GM10248 (cell line): Measurements from ENCODE around the gene FYB1.
"Not testable (repeated sequence)": the region's sequence is repeated elsewhere in the genome, so short reads cannot be mapped to it uniquely, and the experiment has no call there.

Experiments used
- CTCF ChIA-PET: fragments of 300-600 bp; sonication (Branson Sonifier 250); formaldehyde crosslinking; extraction: SDS; loops from one replicate; lab custom pipeline; 2021; ENCODE audit warnings: antibody characterized with exemption; lab: Yijun Ruan, JAX
- POLR2A ChIA-PET: fragments of 350-650 bp; sonication (Branson Sonifier 250); formaldehyde crosslinking; extraction: SDS; loops from one replicate; lab custom pipeline; 2020; ENCODE audit warnings: antibody characterized with exemption; lab: Yijun Ruan, JAX
- DNase-seq: peaks from one replicate; pipeline ENCODE4 v3.0.0; 2012; ENCODE audit errors: extremely low spot score
- TF ChIP-seq, protein P1 (sequence below): IDR thresholded peaks from 2 replicates; pipeline ENCODE4 v1.5.1; 2012; ENCODE audit warnings: mild to moderate bottlenecking, low read depth; ENCODE audit errors: extremely low read depth, missing control alignments, control extremely low read depth

The FYB1 gene

DNA sequence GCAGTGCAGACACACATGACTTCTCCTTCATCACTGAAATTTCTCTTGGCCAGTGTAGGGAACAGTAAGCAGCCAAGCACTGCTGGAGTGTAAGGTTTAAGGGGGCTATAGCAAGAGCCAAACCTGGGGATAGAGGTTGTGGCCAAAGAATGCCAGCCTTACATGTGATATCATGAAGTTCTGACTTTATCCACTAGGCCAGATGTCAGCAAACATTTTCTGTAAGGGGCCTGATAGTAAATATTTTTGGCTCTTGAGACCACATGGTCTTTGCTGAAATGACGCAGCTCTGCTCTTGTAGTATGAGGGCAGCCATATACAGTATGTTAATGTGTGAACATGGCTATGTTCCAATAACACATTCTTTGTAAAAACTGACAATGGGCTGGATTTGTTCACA lies 29.7 kb upstream of the FYB1 start:
- no peak for DNase-seq
- ChIA-PET POLR2A (no interaction called here), CTCF (interaction anchor here (1.0 kb wide), 1 partner anchor 11 kb away, joined by 3 read pairs; no protein-coding TSS in a partner anchor)
- TF ChIP-seq, protein P1, sequence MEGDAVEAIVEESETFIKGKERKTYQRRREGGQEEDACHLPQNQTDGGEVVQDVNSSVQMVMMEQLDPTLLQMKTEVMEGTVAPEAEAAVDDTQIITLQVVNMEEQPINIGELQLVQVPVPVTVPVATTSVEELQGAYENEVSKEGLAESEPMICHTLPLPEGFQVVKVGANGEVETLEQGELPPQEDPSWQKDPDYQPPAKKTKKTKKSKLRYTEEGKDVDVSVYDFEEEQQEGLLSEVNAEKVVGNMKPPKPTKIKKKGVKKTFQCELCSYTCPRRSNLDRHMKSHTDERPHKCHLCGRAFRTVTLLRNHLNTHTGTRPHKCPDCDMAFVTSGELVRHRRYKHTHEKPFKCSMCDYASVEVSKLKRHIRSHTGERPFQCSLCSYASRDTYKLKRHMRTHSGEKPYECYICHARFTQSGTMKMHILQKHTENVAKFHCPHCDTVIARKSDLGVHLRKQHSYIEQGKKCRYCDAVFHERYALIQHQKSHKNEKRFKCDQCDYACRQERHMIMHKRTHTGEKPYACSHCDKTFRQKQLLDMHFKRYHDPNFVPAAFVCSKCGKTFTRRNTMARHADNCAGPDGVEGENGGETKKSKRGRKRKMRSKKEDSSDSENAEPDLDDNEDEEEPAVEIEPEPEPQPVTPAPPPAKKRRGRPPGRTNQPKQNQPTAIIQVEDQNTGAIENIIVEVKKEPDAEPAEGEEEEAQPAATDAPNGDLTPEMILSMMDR: no peak

DNA sequence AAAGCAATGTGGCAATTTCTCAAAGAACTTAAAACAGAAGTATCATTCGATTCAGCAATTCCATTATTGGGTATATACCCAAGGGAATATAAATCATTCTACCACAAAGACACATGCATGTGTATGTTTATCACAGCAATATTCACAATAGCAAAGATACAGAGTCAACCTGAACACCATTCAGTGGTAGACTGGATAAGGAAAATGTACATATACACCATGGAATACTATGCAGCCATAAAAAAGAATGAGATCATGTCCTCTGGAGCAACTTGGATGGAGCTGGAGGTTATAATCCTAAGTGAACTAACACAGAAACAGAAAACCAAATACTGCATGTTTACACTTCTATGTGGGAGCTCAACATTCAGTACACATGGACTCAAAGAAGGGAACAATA lies 21.4 kb upstream of the FYB1 start:
- TF ChIP-seq, protein P1: no peak
- no peak for DNase-seq
- POLR2A ChIA-PET: no interaction called here
- CTCF ChIA-PET: interaction anchor here (1.3 kb wide), 1 partner anchor 23 kb away, joined by 6 read pairs; no protein-coding TSS in a partner anchor

DNA sequence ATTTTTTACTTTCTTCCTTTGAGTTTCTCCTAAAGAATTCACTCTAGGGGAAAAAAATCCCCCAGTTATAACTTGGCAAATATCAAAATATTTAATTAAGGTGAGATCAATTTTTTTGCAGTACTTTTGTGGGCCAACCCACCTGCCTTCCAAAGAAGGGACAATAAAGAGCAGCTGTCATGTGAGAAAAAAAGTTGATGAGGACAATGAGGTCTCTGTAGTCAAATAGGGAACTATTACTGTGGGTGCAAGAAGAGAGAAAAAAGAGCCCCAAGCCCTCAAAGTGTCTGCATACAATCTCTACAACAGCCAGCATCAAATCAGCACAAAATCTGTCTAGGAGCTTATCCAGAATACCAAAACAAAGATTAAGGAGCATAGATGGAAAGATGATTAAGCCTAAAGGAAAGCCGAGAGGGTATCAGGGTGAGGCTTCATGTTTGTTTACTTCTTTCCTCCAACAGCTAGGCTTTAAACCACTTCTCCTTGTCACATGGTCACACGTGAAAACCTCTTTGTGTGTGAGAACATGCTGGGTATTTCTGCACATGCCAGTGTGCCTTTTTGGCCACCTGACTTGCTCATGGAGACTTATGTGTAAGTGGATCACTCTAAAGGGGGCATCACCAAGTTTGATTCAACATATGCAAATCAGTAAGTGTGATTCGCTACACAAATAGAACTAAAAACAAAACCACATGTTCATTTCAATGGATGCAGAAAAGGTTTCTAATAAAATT lies 19.2 kb upstream of the FYB1 start:
- POLR2A ChIA-PET: no interaction called here
- CTCF ChIA-PET: interaction anchor here (1.3 to 2.4 kb wide), 2 partner anchors 8 to 21 kb away, joined by 3 to 7 read pairs; no protein-coding TSS in a partner anchor
- TF ChIP-seq, protein P1: no peak

DNA sequence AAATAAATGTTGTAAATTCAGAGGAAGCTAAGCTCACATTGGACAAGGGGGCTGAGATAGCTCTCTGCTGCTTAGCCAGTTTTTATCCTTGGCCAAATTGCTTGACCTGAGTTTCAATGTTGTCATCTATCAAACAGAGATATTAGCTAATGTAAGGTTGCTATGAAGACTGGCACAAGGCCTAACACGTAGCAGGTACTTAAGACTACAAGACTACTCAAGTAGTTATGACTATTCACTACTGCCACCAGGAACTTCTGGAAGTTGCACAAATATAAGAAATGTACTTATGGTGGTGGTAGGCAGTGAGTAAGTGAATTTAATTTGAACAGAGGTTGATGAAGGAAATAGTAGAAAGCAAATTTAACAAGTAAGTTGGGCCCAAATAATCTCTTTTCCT lies 17.4 kb upstream of the FYB1 start:
- POLR2A ChIA-PET: no interaction called here
- TF ChIP-seq, protein P1: no peak
- DNase-seq: no peak
- CTCF ChIA-PET: interaction anchor here (1.3 to 3.5 kb wide), 3 partner anchors 9 to 18 kb away, joined by 3 to 17 read pairs (median 6); partner anchors contain the start of gene FYB1

More for the DNA sequence above, 19.2 kb upstream of the FYB1 start:
- DNase-seq: no peak

DNA sequence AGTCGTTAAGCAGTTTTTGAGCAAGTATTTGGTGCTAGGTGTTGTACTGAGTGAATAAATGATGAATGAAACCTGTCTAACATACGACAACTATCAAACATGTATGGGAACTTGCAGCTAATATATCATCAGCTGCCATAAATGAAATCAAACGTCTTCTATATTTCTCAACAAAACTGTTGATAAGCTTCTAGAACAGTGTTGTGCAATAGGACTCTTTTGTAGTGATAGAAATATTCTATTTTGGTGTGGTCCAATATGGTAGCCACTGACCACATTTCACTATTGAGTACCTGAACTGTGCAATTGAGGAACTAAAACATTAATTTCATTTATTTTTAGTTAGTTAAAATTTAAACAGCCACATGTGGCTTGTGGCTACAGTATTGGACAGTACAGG lies 16.3 kb upstream of the FYB1 start:
- TF ChIP-seq, protein P1: no peak
- no peak for DNase-seq
- POLR2A ChIA-PET: no interaction called here
- CTCF ChIA-PET: interaction anchor here (0.9 to 3.5 kb wide), 4 partner anchors 9 to 48 kb away, joined by 3 to 17 read pairs (median 5); partner anchors contain the start of gene FYB1

DNA sequence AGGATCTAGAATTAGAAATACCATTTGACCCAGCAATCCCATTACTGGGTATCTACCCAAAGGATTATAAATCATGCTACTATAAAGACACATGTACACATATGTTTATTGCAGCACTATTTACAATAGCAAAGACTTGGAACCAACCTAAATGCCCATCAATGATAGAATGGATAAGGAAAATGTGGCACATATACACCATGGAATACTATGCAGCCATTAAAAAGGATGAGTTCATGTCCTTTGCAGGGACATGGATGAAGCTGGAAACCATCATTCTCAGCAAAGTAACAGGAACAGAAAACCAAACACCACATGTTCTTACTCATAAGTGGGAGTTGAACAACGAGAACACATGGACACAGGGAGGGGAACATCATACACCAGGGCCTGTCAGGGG lies 15.1 kb upstream of the FYB1 start:
- CTCF ChIA-PET: interaction anchor here (3.5 kb wide), 1 partner anchor 16 kb away, joined by 17 read pairs; the partner anchor contains the start of gene FYB1
- POLR2A ChIA-PET, DNase-seq: not testable (repeated sequence)

DNA sequence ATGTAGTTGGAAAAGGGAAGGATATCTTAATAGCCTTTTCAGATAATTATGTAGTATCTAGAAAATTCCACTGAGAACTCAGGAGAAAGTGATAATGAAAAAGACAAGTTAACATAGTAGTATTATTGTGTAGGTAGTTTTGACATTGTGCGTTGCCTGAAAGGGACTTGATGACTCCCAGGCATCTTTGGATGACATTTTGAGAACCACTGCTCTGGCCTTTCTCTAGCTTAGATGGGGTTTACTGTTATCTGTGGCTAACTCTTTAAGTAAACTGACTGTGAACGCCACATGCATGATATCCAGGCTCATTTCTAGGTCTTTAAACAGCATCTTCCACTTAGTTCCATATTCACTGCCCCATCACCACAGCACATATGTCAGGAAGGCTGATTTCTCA lies 14.4 kb upstream of the FYB1 start:
- TF ChIP-seq, protein P1: no peak
- DNase-seq: no peak
- ChIA-PET POLR2A (no interaction called here), CTCF (interaction anchor here (3.5 kb wide), 1 partner anchor 16 kb away, joined by 17 read pairs; the partner anchor contains the start of gene FYB1)
